Measurements from ENCODE around the gene IQCK.

IQCK gene

DNA sequence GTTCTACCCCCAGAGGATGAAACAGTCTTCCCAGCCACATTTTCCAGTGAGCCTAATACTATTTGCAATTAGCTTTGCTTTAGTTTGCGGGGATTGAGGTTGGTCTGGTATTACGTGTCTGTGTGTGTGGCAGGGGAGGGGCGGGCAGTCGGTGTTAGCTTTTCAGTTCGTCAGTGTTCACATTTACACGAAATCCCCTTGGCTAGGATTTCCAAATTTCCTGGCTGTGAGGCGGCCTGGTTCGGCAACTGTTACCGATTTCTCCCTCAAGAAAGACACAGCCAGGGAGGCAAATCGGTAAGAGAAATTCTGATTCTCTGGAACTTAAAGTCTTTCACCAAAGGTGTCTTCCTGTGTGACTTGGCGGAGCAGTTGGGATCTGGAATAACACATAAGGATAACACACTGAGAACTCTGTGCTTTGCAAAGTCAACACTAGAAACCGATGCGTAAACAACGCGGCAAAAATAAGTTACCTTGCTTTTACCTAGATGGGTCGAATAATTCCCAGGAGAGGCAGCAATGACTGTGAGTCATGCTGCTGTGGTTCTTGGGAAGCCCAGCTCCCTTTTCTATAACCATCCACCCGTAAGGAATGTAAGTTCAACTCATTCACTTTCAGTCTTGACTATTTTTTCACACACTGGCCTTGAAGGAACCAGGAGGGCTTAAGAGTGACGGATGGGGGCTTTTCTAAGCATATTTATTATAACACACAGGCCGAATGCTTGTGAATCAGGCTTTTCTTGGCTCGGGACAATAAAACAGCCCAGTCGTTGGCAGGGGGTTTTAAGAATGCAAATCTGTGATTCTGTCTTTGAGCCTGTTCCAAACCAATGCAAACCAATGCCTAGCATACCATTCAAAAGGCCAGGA is 142.3 kb downstream of the IQCK start:
- DNase-seq (ENCODE audit: low read depth), result no peak

DNA sequence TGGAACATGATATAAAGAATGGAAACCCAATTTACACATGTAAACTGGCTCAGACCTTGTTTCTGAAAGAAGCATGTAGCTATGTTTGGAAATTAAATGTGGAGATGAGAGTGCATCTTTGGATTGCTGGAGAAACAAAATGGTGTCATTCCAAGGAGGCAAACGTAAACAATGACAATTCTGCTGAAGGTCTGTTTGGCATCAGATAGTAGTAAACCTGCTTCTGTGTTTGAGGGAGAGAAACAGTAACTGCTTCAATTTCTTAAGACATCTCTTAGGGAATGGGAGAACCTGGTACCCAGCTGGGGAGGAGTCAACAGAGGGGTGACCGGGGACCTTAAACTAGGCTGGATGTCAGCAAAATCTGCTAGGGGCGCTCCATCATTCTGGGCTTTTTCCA is 143.1 kb downstream of the IQCK start:
- no peak for DNase-seq (ENCODE audit: low read depth)

DNA sequence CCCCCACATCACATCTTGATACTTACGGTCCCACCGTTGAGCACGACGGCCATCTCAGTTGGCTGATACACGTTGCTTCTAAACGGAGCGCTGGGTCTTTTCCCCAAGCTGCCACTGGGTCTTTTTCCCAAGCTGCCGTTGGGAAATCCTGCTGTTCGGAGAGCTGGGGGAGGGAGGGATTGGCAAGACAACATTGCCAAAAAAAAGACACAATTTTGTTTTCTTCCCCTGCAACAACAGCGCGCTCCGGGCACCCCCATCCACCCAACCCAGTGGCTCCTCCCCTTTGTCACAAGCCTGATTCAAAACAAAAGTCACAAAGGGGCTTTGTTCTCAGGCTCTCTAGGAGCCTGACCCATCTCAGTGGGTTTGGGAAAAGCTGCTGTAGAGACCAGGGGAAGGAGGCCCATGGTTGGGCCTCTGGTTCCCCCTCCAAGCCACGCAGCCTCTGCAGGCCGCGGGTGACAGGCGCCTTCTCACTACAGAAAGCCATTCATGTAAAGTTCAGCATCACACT is 143.8 kb downstream of the IQCK start:
- no peak for DNase-seq (ENCODE audit: low read depth)

DNA sequence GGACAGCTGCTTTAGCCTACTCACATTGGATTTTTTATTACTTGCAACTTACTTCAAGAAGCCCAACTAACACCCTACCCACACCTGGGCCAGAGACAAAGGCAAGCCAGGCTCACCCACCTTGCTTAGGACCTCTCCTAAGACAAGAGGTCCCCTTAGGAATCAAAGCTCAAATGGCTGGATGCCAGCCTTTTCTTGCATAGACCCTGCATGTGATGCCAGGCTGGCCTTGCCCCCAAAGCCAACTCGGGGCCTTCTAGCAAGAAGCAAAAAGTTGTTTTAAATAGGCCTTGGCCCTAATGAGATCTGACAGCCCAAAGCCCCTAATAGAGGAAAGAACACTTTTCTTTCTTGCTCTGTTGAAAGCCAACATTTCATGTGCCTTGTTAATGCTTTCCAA is 145.9 kb downstream of the IQCK start:
- DNase-seq (ENCODE audit: low read depth), result no peak

DNA sequence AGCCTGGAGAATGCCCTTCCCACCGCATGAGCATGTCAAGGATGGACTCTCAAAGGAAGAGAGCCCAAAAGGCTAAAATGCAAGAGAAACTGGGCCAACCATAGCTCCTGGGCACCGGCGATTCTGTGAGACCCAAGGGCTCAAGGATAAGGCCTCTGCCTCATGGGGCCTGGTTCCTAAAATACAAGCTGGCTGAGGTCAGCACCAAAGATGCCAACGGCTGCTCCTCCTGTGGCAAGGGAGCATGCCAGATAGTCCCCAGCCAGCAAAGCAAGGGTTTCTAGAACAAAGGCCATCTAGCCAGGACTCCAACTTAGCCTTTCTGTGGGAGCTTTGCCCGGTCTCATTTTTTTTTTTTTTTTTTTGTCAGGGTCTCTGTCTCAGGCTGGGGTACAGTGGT is 146.5 kb downstream of the IQCK start:
- DNase-seq (ENCODE audit: low read depth), result no peak

DNA sequence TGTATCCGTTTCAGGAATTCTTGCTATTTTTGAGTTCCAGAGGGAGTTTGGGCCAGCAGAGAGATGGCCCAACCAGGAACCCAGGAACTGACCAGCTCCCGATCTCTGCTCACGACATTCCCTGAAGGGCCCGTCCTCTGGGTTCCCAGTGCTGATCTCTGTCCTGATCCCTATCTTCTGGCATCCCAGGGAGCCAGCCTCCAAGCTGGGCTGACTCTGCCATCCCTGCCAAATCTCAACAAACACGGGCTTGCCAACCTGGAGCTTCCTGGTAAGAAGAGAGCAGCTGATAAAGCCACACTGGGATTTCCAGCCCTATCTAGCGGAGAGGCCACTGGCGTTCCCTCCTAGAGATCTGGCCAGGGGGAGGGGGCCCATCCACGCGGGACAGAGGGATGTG is 150.3 kb downstream of the IQCK start:
- no peak for DNase-seq (ENCODE audit: low read depth)

DNA sequence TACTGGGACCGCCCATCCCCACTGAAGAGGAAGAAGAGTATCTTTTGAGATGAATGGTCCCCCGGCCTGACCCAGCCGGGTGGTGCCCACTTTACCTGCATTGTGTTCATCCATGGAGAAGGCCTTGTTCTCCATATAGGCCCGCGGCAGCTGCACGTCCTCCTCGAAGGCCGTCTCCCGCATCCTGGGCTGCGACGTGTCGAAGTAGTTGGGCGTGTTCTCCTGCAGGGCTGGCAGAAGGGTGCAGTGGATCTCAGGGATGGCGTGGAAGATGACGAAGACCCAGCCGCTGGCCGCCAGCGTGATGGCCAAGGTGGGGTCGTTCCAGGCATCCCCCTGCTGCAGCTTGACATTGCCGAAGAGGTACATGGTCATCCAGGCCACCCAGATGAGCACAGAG is 153.7 kb downstream of the IQCK start:
- no peak for DNase-seq (ENCODE audit: low read depth)

DNA sequence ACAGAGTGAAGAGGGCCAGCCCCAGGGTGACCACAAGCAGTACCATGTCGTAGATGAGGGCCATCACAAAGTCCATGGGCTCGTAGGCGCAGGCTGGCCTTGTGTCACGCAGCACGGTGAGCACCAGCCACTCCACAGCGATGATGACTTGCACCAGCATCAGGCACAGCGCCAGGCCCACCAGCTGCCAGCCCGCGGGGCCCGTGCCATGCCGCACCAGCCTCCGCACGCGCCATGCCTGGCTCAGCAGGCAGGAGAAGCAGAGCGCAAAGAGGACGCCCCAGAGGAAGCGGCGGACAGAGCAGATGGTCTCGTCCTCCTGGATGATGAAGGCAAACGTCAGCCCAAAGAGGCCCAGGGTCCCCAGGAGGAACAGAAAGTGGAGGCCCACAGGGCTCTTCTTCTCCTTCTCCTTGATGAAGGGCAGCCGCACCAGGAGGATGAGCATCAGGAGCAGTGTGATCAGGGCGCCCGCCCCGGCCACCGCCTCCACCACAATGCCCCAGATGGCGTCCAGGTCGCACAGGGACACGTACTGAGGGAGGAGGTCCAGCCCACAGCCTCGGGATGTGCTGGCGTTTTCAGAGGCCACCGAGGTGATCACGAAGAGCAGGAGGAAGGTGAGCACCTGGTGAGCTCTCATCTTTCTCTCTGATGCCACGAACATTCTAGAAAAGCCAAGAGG is 154.2 kb downstream of the IQCK start:
- no peak for DNase-seq (ENCODE audit: low read depth)

DNA sequence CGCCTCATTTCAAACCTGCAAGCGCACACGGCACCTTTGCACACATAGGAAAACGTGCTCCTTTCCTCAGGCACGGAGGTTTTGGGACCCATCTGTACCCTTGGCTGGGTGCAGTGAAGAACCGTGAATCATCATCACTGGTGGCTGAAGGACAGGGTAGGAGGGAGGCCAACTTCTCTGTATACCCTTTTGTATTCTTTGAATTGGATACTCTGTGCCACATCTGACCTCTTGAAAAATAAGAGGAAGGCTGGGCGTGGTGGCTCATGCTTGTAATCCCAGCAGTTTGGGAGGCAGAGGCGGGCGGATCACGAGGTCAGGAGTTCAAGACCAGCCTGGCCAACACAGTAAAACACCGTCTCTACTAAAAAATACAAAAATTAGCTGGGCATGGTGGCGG is 154.9 kb downstream of the IQCK start:
- DNase-seq (ENCODE audit: low read depth), result no peak

DNA sequence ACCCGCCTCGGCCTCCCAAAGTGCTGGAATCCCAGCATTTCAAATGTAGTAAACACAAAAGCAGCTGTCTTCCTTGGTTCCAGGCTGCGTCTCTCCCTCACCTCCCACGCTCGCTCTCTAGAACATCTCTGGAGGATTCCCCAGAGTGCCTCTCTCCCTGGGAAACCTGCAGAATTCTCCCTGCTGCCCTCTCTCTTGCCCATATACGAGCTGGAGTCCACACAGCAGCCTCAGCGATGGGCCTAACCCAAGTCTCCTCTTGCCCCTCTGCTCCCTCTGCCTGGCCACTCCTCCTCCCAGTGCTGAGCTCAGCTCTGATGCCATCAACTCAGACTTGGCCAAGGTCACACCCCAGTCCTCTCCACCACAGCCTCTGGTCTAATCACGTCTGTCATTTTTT is 156.0 kb downstream of the IQCK start:
- no peak for DNase-seq (ENCODE audit: low read depth)

DNA sequence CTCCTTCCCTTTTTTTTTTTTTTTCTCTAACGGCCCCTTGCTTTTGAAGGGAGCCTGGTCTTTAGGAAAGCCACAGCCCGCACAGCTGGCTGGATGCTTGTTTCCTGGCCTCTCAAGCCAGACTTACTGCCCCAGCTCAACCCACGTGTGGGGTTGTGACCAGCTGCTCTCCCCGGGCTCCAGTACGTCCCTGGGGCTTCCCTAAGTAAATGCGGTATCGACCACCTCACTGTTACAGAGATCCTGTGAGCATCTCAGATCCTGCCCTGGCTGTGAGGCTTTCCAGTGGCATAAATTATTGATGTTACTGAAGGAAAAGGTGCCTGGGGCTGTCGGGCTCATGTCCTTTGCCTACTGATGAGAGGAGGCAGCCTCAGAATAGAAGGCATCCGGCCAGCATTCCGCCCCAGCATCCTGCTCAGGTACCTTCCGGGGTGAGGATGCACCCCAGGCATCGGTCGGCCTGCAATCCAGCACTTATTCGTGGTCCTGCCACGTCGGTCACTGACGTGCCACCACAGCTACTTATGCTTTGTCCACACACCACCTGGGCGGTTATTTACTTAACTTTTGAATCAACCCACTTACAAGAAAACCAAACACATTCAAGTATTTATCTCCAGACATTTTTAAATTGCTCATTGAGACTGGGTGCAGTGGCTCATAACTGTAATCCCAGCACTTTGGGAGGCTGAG is 156.9 kb downstream of the IQCK start:
- DNase-seq (ENCODE audit: low read depth), result no peak

DNA sequence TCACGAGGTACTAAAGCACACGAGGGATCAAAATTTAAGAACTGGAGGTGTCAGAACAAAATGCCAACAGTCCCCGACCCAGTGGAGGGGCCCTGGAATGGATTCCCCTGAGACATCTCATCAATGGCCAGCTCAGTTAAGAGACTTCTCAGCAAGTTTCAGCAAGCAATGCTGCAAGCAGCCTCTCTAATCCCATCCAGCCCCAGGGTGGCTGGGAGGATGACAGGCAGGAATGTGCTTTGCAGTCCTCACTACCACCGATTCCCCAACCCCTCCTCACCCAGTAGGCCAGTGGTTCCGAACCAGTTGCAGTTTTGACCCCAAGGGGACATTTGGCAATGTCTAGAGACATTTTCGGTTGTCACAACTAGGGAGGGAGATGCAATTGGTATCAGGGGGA is 157.8 kb downstream of the IQCK start:
- no peak for DNase-seq (ENCODE audit: low read depth)

DNA sequence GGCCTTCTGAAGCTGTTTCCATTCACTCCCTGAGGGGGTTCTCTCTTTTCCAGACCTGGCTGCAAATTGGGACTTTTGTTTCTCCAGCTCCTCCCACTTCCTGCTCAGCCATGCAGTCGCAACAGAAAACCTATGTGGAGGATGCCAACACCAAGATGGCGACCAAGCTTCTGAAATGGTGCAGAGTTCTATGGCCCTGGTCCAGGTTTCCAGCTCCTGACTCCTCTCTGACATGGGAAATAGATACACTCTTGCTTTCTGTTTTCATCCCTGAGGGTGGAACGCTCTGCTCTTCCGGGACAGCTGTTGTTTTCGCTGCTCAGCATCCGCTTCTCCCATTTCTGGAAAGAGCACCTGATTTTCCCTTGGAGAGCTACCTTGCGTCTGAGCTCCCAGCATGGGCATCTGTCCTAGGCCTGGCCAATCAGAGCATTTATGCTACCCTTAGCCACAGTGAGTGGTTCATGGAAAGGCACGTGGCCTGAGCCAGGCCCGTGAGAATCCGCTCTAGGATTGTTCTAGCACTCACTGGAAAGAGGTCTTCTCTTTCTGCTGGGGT is 158.5 kb downstream of the IQCK start:
- DNase-seq (ENCODE audit: low read depth), result no peak

DNA sequence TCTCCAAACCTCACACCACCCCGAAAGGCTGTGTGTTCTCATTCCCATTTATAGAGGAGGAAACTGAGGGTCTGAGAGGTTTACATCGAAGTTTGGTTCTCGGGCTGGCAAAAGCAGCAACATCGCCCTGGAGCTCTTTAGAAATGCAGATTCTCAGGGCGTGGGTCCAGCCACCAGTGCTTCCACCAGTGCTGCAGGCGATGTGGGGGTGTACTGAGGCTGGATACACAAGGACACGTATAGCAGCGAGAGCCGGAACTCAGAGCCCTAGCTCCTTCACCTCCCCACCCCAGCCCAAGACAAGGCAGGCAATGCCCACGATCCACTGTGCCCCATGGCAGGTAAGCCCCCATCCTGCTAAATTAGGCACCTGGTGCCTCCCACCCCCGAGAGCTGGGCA is 160.7 kb downstream of the IQCK start:
- no peak for DNase-seq (ENCODE audit: low read depth)

DNA sequence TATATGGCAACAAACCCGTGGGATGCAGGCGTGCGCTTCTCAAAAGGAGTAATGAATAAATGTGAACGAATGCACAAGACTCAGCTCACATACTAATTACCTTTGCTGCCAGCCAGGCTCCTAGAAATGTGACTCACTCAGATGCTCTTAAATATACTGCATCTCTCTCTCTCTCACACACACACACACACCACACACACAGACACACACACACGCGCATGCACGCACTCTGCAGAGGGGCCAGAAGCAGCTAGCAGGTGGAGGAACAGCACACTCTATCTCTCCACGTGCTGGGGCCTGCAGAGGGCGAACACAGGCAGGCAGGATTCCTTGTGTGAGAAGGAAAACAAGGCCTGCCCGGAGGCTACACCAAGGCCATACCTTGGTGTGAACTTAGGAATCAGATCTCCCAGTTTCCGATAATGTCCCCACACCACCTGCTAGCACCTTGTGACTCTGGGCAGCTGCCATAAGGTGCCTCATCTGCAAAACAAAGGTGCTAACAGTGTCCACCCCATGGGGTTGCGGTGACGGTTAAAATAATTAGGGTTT is 161.2 kb downstream of the IQCK start:
- no peak for DNase-seq (ENCODE audit: low read depth)

DNA sequence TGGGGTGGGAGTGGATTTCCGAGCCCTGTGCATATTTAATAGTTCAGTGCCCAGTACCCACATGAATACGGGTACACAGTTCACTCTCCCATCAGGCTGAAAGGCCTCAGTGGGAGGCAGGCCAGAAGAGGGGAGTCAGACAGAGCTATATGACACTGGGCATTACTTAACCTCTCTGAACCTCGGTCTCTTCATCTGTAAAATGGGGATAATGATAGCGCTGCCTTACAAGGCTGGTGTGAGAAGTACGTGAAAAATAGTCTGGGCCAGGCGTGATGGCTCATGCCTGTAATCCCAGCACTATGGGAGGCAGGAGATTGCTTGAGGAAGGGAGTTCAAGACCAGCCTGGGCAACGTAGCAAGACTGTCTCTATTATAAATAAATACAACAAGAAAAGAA is 163.0 kb downstream of the IQCK start:
- DNase-seq (ENCODE audit: low read depth), result no peak

DNA sequence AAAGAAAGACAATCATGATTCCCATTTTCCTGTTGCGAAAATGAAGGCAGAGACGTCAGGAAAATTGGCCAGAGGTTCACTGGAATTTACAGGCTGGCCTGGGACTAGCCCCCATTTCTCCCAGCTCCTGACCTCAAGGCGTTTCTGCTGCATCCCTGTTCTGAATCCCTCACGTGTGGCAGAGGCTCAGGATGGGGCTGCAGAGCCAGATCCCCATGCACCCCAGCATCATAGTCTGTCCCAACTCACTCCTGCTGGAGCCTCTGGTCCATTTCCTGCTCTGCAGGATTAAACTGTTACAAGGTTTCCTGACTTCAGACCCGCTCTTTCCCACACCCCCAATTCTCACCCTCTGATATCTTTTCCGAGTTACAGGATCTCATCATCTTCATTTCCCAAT is 163.7 kb downstream of the IQCK start:
- no peak for DNase-seq (ENCODE audit: low read depth)

DNA sequence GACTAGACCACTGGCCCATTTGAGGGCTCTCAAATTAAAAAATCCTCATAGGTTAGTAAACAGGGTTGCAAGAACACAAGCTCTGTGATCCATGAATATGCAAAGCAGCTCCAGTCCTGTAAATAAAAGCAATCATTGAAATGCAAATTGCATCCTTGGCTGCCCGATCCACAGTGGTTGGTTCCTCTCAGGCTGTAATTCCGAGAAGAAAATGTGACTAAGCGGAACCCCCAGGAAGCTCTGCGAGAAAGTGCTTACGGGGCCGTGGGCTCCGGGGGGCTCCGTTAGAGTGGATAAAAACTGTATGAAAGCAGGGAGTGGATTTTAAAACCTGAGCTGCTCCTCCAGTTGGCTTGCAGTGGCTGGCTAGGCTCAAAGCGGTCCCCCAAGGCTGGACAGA is 164.1 kb downstream of the IQCK start:
- DNase-seq (ENCODE audit: low read depth), result no peak

DNA sequence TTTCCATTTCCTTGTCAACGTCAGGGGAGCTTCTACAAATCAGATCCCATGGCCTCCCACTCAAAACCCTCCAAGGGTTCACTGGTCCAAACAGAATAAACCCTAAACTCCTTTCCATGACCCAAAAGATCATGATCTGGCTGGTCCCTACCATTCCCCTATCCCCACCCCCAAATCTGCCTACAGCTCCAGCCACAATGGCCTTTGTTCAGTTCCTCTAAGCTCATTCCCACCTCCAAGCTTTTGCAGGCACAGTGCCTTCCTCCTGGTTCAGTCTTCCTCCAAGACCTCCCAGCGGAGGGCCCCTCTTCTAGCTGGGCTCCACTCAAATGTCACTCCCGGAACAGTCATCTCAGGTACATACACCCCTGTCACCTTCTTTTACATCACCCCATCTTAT is 164.6 kb downstream of the IQCK start:
- DNase-seq (ENCODE audit: low read depth), result no peak

DNA sequence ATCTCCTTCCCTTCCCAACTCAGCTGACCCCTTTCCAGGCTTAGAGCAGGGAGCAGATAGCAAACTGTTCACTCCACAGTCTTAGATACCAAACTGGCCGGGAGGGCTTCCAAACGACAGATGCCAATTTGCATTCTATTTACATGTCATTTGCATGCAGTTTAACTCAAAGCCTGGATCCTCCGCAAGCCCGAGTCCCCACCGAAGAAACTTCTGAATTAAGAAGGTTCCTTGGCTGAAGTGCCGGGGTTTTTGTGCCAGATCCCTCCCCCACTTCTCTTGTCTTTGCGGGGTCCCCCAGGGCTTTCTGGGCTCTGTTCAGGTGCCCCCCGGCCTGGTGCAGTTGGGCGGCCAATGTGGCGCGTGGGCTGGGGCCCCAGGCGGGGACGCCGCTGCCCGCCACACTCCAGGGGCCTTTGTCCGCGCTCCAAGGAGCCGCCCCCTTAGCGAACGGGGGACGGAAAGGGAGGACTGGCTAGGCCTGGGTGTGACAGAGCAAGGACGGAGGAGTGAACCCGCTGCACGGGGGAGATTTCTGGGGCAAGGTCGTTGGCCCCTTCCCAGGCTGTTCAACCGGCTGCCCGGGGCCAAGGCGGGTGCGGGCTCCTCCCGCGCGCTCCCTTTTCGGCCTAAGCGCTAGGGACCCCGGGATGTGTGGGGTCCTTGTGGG is 165.4 kb downstream of the IQCK start:
- no peak for DNase-seq (ENCODE audit: low read depth)

DNA sequence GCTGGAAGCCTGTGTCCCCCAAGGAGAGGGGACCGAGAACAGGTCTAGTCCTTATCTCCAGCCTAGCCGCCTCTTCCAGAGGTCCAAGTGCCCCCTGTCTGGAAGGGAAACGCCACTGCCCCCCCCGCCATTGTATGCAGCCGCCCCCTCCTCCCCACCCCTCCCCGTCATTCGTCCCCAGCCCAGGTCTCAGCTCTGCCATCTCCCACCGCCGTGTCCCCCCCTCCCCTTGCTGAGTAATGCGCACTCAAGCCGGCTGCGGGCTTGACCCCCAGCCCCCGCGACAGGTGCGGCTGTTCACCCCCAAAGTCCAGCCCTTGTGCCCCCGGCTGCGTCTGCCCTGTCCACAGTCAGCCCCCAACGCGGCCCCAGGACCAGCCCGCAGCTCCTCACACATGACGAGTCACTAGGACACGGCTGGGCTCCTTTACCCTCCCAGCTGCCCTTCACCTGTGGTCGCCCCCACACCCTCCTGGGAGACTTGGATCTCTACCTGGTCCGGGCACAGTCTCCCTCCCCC is 166.0 kb downstream of the IQCK start:
- no peak for DNase-seq (ENCODE audit: low read depth)

Measured in CMK (cell line).